T-helper 1 cell (primary cell): ENCODE results near the gene HOXD9.

Experiments used
- DNase-seq, 5 donors: peaks; one replicate each; pipeline ENCODE4 v3.0.0-alpha.2; 2012 to 2020

Gene HOXD9

DNA sequence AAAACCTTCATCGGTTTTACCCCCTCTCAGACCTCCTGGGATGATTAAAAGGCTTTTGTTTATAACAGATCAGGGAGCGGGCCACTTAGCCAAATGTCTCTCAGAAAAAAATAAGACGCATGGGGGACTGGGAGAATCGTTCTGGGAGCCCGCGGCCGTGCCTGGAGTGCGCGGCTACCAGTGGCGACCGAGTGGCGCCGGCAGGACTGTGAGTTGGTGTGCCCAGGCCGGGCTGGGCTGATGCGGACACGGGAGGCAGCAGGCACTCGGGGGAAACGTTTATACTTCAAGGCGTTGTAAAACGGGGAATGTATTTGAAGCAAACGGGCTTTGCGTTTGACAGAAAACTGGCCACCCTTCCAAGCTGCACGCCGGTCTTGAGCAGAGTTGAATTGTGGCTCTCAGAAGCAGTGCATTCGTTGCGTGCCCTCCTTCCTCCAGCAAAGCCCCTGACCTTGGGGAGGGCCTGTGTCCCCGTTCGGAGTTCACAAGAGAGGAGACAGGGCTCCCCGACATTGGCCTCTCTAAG, 10.6 kb upstream of the HOXD9 start:
- DNase-seq, result no peak

- no peak for DNase-seq
These were observed 9.9 kb upstream of the HOXD9 start for GRCh38 chr2:176112375-176113302.

DNA sequence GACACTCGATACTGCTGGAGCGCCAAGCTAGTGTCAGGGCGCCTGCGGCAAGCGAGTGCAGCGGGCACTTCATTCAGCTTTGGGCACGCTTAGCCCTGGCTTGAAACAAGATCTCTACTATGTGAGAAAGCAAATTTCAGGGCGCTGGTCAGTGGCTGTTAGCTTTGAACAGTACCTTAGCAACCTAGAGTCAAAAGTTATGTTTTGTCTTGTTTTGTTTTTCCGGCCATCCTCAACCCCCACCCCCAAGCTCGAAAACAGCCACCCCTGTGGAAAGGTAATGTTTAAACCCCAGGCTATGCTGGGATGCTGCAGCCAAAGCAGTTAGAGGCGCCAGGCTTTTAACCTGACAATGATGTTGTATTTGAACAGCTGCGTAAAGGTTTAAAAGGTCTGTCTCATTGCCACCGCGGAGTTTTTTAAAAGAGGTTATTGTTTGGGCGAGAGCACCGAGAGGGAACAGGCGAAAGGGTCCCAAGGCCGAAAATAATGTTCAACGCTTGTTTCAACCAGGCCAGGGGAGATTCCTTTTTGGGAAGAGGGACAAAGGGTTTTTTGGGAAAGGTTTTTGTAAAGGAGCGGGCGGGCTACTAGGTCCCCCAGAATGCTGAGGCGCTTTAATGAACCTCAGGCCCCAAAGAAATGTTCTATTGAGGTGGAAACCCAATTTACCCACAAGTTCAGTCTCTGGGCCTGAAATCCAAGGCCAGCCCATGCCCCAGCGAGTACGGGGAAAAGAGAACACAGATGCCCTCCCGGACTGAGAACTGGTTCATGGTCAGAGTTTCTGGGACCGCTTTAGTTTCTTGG, 8.2 kb upstream of the HOXD9 start:
- no peak for DNase-seq

DNA sequence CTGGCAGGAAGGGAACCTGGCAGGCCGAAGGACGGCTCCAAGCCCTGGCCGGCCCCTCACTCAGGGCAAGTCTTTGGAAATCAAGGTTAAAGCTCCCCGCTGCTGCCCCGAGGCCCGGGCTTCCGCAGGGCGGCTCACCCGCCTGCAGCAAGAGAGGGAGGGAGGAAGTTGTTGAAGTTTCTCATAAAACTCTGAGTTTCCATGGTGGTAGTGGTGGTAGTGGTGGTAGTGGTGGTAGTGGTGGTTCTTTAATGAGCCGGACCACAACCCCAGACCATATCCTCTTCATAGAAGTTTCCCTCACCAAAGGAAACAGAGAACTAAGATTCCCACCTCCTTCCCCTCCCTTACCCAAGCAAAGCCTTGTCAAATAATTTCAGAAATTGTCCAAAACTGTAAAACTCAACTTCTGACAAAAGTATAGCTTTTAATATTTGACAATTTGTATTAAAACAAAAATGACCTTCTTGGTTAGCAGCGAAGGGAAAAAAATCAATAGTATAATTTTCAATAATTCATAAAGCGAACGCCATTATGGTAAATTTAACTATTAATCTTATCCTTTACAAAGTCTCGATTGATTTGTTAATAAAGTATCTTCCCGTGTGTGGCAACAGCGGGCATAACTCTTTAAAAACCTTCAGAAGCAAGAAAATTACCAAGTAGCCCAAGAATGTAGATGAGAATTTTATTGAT, 7.4 kb upstream of the HOXD9 start:
- no peak for DNase-seq

- DNase-seq, result no peak
These were observed 6.4 kb upstream of the HOXD9 start, which contains the start of gene HOXD10 for GRCh38 chr2:176115883-176116813. TSS of gene HOXD10 (plus strand) at chr2:176116778. CDS start at chr2:176116834, 56 bp downstream.

DNA sequence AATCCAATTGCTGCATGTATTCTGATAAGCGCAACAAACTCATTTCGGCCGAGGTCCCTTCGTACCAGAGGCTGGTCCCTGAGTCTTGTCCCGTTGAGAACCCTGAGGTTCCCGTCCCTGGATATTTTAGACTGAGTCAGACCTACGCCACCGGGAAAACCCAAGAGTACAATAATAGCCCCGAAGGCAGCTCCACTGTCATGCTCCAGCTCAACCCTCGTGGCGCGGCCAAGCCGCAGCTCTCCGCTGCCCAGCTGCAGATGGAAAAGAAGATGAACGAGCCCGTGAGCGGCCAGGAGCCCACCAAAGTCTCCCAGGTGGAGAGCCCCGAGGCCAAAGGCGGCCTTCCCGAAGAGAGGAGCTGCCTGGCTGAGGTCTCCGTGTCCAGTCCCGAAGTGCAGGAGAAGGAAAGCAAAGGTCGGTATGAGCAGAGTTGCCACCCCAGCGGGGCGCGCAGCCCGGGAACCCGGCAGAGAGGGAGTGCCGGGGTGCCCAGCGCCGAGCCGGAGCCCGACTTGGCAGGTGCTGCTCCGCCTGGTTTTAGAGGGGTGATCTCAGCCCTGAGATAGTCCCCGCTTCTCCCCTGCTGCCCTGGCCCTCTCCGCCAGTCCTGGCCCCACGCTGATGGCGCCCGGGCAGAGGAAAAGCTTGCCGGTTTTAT, 5.2 kb upstream of the HOXD9 start:
- DNase-seq, result no peak

GRCh38 chr2:176117823-176118371, 4.6 kb upstream of the HOXD9 start:
- no peak for DNase-seq

DNA sequence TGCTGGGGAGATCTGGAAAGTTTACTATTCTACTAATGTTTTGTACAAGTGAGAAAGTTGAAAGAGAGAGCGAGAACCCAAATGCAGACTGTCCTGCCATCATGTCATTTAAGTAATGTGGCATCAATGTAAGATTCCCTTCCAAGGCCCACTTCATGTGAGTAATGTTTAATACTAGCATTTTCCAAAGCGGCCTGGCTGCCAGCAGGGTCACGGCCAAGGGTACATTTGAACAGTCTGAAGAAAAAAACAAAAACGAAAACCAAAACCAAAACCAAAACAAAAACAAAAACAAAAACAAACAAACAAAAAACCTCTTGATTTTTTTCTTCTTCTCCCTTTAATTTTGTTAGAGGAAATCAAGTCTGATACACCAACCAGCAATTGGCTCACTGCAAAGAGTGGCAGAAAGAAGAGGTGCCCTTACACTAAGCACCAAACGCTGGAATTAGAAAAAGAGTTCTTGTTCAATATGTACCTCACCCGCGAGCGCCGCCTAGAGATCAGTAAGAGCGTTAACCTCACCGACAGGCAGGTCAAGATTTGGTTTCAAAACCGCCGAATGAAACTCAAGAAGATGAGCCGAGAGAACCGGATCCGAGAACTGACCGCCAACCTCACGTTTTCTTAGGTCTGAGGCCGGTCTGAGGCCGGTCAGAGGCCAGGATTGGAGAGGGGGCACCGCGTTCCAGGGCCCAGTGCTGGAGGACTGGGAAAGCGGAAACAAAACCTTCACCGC, 3.7 kb upstream of the HOXD9 start:
- DNase-seq, result no peak

GRCh38 chr2:176120364-176121189, 1.9 kb upstream of the HOXD9 start:
- DNase-seq, result no peak

- DNase-seq, result no peak
These were observed 1.1 kb upstream of the HOXD9 start for GRCh38 chr2:176121190-176122051.

GRCh38 chr2:176122052-176122682, 352 bp upstream of the HOXD9 start:
- DNase-seq, result no peak

DNA sequence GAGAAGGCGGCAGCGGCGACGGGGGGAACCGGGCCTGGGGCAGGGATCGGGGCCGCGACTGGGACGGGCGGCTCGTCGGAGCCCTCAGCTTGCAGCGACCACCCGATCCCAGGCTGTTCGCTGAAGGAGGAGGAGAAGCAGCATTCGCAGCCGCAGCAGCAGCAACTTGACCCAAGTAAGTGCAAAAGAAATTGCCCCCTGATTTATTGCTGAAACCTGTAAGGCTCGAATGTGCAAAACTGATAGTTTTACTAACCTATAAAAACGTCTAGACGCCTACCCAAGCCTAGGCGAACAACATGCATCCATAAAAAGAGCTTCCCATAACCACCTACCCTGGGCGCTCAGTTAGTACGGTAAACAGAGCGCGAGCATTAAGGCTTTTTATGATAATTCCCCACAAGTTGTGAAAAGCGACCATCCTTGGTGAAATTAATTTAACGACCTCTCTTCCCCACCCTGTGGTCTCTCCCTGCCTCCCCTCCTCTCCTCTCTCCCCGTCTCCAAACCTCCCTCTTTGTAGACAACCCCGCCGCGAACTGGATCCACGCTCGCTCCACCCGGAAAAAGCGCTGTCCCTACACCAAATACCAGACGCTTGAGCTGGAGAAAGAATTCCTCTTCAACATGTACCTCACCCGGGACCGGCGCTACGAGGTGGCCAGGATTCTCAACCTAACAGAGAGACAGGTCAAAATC, 1.0 kb downstream of the HOXD9 start:
- DNase-seq, result no peak

GRCh38 chr2:176124110-176124946, 1.8 kb downstream of the HOXD9 start:
- no peak for DNase-seq

- DNase-seq, result no peak
These were observed 2.6 kb downstream of the HOXD9 start for GRCh38 chr2:176124947-176125771.

DNA sequence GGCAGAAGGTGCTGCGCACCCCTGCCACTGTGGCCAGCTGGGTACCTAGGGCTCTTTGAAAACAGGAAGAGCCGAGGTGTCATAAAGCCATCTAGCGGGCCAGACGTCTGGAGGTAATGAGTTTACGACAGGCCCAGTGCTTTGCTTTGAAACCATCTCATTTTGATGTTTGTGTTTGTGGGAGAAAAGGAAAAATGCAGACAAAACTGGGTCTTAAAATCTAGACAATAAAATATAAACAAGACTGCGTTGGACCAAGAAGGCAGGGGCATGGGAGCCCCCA, 3.2 kb downstream of the HOXD9 start:
- no peak for DNase-seq
